ENCODE results near the gene SPAAR.

The SPAAR gene

DNA sequence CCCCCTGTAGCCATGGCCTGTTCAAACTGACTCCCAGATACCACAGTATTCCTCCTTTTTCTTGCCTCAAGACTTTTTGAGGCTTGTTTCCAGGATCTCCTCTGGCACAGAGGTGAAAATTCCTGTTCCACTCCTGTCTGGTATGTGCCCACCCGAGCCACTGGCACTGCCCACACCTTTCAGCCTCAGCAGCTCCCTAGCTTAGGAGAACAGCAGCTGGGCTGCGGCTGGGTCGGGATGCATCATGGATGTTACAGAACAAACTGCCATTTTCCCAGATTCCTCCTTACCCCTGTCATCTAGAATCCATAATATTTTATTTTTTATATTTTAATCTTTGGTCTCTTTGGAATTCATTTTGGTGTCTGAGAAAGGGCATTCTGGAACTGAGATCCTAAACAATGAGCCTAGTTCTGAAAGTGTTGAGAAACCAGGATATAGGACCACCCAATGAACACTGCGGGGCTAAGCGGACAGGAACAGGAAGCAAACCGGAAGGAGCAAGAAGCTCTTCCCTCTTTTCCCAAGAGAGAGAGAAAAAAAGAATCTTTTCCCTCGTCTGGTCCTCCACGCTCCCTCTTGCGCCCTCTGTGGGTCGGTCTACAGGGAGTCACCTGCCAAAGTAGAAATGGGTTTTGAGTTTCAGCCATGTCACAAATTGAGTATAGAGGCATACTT lies 36.2 kb downstream of the SPAAR start:
- in situ Hi-C loops (cut with MboI; ENCODE audit: low sequenced_read_pairs), result no loop called here

DNA sequence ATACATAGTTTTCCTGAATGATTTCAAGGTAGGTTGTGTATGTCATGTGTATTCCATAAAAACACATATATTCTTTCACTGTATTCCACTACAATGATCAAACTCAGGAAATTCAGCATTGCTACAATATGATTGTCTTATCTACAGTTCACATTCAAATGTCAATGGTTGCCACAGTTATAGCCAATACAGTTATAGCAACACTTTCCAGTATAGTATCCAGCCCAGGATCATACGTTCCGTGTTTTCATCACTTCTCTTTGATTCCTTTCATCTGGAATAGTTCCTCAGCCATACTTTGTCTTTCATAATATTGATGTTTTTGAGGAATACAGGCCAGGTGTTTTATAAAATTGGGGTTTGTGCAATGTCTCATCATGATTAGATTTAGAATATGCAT lies 39.2 kb downstream of the SPAAR start:
- in situ Hi-C loops (cut with MboI; ENCODE audit: low sequenced_read_pairs), result no loop called here

DNA sequence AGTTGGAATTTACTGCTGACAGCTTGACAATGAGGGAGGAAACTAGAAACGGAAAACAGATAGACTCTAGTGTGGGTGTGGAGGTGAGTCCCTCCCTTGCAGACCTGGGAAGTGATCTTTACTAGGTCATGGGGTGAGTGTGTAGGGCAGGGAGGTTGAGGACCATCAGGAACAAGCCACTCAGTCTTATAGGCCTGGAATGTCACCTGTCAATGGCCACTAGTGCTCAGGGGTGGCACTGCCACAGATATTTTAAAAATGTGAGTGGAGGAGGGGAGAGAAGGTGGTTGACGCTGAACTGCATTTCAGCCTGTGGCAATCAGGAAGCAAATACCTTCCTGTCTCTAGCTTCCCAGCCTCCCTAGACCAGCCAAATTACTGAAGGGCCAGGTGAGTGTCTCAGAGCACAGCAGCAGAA lies 39.6 kb downstream of the SPAAR start:
- in situ Hi-C loops (cut with MboI; ENCODE audit: low sequenced_read_pairs), result no loop called here

DNA sequence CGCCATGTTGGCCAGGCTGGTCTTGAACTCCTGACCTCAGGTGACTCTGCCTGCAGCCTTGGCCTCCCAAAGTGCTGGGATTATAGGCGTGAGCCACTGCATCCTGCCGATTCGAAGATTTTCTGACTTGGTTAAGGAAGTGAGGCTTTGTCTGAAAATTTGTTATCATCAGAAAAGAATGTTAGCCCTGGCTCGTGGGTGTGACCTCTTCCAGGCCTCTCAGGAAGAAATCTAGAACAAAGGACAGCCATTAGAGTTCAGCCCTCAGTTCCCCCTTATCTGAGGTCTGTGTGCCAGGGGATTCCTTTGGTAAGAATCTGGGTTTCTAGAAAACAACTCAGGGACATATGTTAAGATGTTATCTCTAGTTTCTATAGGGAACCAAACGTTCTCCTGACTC lies 42.4 kb downstream of the SPAAR start:
- in situ Hi-C loops (cut with MboI; ENCODE audit: low sequenced_read_pairs), result no loop called here

- in situ Hi-C loops (cut with MboI; ENCODE audit: low sequenced_read_pairs), result no loop called here
Measured at GRCh38 chr9:35952526-35953191, 43.4 kb downstream of the SPAAR start.

GRCh38 chr9:35954942-35955546 lies 45.8 kb downstream of the SPAAR start:
- in situ Hi-C loops (cut with MboI; ENCODE audit: low sequenced_read_pairs), result no loop called here

GRCh38 chr9:35956651-35957050 lies 47.4 kb downstream of the SPAAR start:
- in situ Hi-C loops (cut with MboI; ENCODE audit: low sequenced_read_pairs), result no loop called here

- in situ Hi-C loops (cut with MboI; ENCODE audit: low sequenced_read_pairs), result no loop called here
Measured at GRCh38 chr9:35958104-35958837, 49.0 kb downstream of the SPAAR start, which contains the start of gene OR2S2. OR2S2 (minus strand) TSS chr9:35958154; CDS start chr9:35958098, 56 bp downstream.

GRCh38 chr9:35960039-35960655 lies 50.9 kb downstream of the SPAAR start:
- in situ Hi-C loops (cut with MboI; ENCODE audit: low sequenced_read_pairs), result no loop called here
